Measurements from ENCODE around the gene AFAP1. TPM values are rescaled to one million over a fixed set of nuclear protein-coding genes. Genes with fewer than 3 reads are reported as not detected.

AFAP1 gene
- total and polyA plus RNA-seq, 8 donors, result 3.2 to 15.9 (median 6.3) TPM

GRCh38 chr4:7839856-7840255 lies 99.8 kb downstream of the AFAP1 start:
- Histone ChIP-seq H3K27me3 (no peaks in the 10 kb centered on the region), H3K36me3 (peaks cover 0 to 3% (median 0%) of the 10 kb centered on the region in 3 donors), H3K4me1 (no peaks in the 10 kb centered on the region), H3K4me3 (no peak overlapping the region), H3K27ac (no peak overlapping the region), H3K9me3 (no peaks in the 10 kb centered on the region)
- WGBS, 2 donors, result 72 to 74% methylated on average over 4 of the region's 4 CpGs
- DNase-seq (no peak), FAIRE-seq (no peak), ATAC-seq (no peak)
- no peak for TF ChIP-seq CTCF (IDR thresholded peaks at IDR 0.05)
- intact Hi-C loops (cut with DNase I), result no loop called here

- Histone ChIP-seq H3K27ac (no peak overlapping the region), H3K4me3 (no peak overlapping the region), H3K4me1 (no peaks in the 10 kb centered on the region), H3K9me3 (no peaks in the 10 kb centered on the region), H3K36me3 (peaks cover 0 to 3% (median 0%) of the 10 kb centered on the region in 3 donors), H3K27me3 (no peaks in the 10 kb centered on the region)
- no peak for FAIRE-seq
- 92% methylated on average over 13 of the region's 13 CpGs for WGBS, 2 donors
- TF ChIP-seq CTCF (IDR thresholded peaks at IDR 0.05), result no peak
- intact Hi-C loops (cut with DNase I), result no loop called here
- DNase-seq, result no peak
- no peak for ATAC-seq
These were observed 101.4 kb downstream of the AFAP1 start for GRCh38 chr4:7838136-7838782.

DNA sequence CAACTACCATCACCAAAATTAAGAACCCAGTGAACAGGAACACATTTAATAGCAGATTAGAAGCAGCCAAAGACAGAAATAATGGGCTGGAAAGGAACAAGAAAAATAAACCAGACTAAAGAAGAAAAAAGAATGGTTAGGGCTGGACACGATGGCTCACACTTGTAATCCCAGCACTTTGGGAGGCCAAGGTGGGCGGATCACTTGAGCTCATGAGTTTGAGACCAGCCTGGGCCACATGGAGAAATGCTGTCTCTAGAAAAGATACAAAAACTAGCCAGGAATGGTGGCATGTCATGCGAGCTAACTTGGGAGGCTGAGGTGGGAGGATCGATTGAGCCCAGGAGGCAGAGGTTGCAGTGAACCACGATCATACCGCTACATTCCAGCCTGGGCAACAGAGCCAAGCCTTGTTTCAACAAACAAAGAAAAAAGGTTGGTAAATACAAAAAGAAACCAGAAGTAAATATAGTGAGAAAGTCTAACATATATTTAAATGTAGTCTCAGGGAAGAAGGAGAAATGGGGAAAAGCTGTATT lies 102.0 kb downstream of the AFAP1 start:
- no peak for DNase-seq
- no peak for FAIRE-seq
- ATAC-seq, result no peak
- TF ChIP-seq CTCF (IDR thresholded peaks at IDR 0.05), result no peak
- Histone ChIP-seq H3K27ac (no peak overlapping the region), H3K4me3 (no peak overlapping the region), H3K9me3 (no peaks in the 10 kb centered on the region), H3K27me3 (no peaks in the 10 kb centered on the region), H3K36me3 (peaks cover 0 to 3% (median 0%) of the 10 kb centered on the region in 3 donors), H3K4me1 (no peaks in the 10 kb centered on the region)
- WGBS, 2 donors, result 93 to 95% methylated on average over 6 of the region's 6 CpGs
- intact Hi-C loops (cut with DNase I), result no loop called here

- TF ChIP-seq CTCF (IDR thresholded peaks at IDR 0.05), result no peak
- H3K27ac ChIP-seq, result no peak overlapping the region
- no peak overlapping the region for H3K4me3 ChIP-seq
- H3K9me3 ChIP-seq, result no peaks in the 10 kb centered on the region
- DNase-seq (no peak), FAIRE-seq (no peak), ATAC-seq (no peak)
- H3K27me3 ChIP-seq, result no peaks in the 10 kb centered on the region
- WGBS, 2 donors, result 91 to 92% methylated on average over 14 of the region's 14 CpGs
- H3K36me3 ChIP-seq, result peaks cover 0 to 3% (median 0%) of the 10 kb centered on the region in 3 donors
- intact Hi-C loops (cut with DNase I), result no loop called here
- H3K4me1 ChIP-seq, result no peaks in the 10 kb centered on the region
These were observed 107.6 kb downstream of the AFAP1 start for GRCh38 chr4:7831858-7832730.
